ENCODE results near the gene UST.

GRCh38 chr6:148944608-148945007 is 197.8 kb downstream of the UST start:
- no peak for TF ChIP-seq POLR2A (IDR thresholded peaks at IDR 0.05)
- TF ChIP-seq CTCF (IDR thresholded peaks at IDR 0.05) = no peak

Data from esophagus squamous epithelium (tissue), 4 donors.